D721Med (cell line): ENCODE data around the gene MAMLD1.

ENCODE experiments used
- DNase-seq: peaks from one replicate; pipeline ENCODE4 v3.0.0; 2011; ENCODE audit warnings: low spot score; ENCODE audit not compliant: insufficient read length
- FAIRE-seq: peaks from 2 replicates; lab custom pipeline; 2011; peaks lifted over from hg19 to GRCh38; lab: Jason Lieb, UNC
- CTCF ChIP-seq: IDR thresholded peaks from 2 replicates; pipeline ENCODE4 v1.5.1; 2012; ENCODE audit warnings: mild to moderate bottlenecking, control low read depth; ENCODE audit not compliant: insufficient read depth; ENCODE audit errors: missing control alignments

Gene MAMLD1

GRCh38 chrX:150370589-150371312, 7.6 kb downstream of the MAMLD1 start:
- no peak for FAIRE-seq
- TF ChIP-seq CTCF = no peak
- DNase-seq = no peak

- no peak for TF ChIP-seq CTCF
- FAIRE-seq (no peak), DNase-seq (no peak)
These were observed 8.8 kb downstream of the MAMLD1 start for GRCh38 chrX:150371877-150372276.

GRCh38 chrX:150372280-150372679, 9.2 kb downstream of the MAMLD1 start:
- FAIRE-seq = no peak
- no peak for DNase-seq
- TF ChIP-seq CTCF = no peak

GRCh38 chrX:150372756-150373155, 9.6 kb downstream of the MAMLD1 start:
- DNase-seq = no peak
- FAIRE-seq = no peak
- no peak for TF ChIP-seq CTCF

GRCh38 chrX:150375243-150375770, 12.2 kb downstream of the MAMLD1 start:
- no peak for FAIRE-seq
- no peak for TF ChIP-seq CTCF
- DNase-seq = no peak

GRCh38 chrX:150377005-150377404, 13.9 kb downstream of the MAMLD1 start:
- FAIRE-seq (no peak), DNase-seq (no peak)
- TF ChIP-seq CTCF = no peak

GRCh38 chrX:150405006-150405405, 41.9 kb downstream of the MAMLD1 start:
- no peak for TF ChIP-seq CTCF
- FAIRE-seq (no peak), DNase-seq (no peak)
